Thymus (tissue), 11 donors: ENCODE results near the gene OMP. TPM values are rescaled to one million over a fixed set of nuclear protein-coding genes. Genes with fewer than 3 reads are reported as not detected.

Source experiments
- DNase-seq, 9 donors: peaks; one replicate each; pipeline ENCODE4 v3.0.0-alpha.2; 2013; ENCODE audit warnings: low spot score in 9 of 9, low read depth in 6 of 9, missing footprints in 1 of 9
- H3K27ac ChIP-seq, 2 donors: one replicate each; pipeline ENCODE4 v1.5.1; 2013; ENCODE audit warnings: control low read depth in 1 of 2, low read depth in 1 of 2, low read length in 1 of 2, mild to moderate bottlenecking in 1 of 2, moderate library complexity in 1 of 2
- H3K27me3 ChIP-seq, 2 donors: one replicate each; pipeline ENCODE4 v1.5.1; 2013; ENCODE audit warnings: low read length in 1 of 2; ENCODE audit not compliant: control insufficient read depth in 2 of 2, insufficient read depth in 1 of 2
- H3K36me3 ChIP-seq, 2 donors: one replicate each; pipeline ENCODE4 v1.5.1; 2013; ENCODE audit warnings: low read length in 1 of 2, mild to moderate bottlenecking in 1 of 2, moderate library complexity in 1 of 2; ENCODE audit not compliant: control insufficient read depth in 2 of 2, insufficient read depth in 2 of 2
- H3K4me1 ChIP-seq, 2 donors: one replicate each; pipeline ENCODE4 v1.5.1; 2013; ENCODE audit warnings: low read length in 2 of 2; ENCODE audit not compliant: control insufficient read depth in 2 of 2, insufficient read depth in 2 of 2
- H3K4me3 ChIP-seq, 2 donors: one replicate each; pipeline ENCODE4 v1.5.1; 2013; ENCODE audit warnings: low read length in 2 of 2, control low read depth in 1 of 2, mild to moderate bottlenecking in 1 of 2
- H3K9me3 ChIP-seq, 2 donors: one replicate each; pipeline ENCODE4 v1.5.1; 2013; ENCODE audit warnings: low read length in 1 of 2, mild to moderate bottlenecking in 1 of 2; ENCODE audit not compliant: control insufficient read depth in 2 of 2, insufficient read depth in 1 of 2
- WGBS: extraction: QIAGEN DNeasy Blood & Tissue Kit; methylation state at CpG from one replicate; pipeline ENCODE4 v1.1.7; 2013; 5-methylcytosine and 5-hydroxymethylcytosine counted together
- polyA plus RNA-seq: library from polyadenylated mRNA; stranded (reverse); fragments of 200-250 nt; gene quantifications from one replicate; pipeline ENCODE4 v1.2.3, GENCODE V29; 2013
- total RNA-seq: library from RNA; stranded (reverse); fragments of 120-200 nt; gene quantifications from one replicate; pipeline ENCODE4 v1.2.4, GENCODE V29; 2013
- donor health status: healthy.

OMP gene
- total and polyA plus RNA-seq, 2 donors: not detected

- no peak for DNase-seq
- Histone ChIP-seq H3K27me3 (peaks cover 0 to 2% of the 10 kb centered on the region in 2 donors), H3K27ac (no peak overlapping the region), H3K36me3 (no peaks in the 10 kb centered on the region), H3K4me1 (peaks cover 0 to 13% of the 10 kb centered on the region in 2 donors), H3K9me3 (no peaks in the 10 kb centered on the region), H3K4me3 (no peak overlapping the region)
- 98% methylated on average over 5 of the region's 5 CpGs for whole genome bisulfite sequencing
Measured at GRCh38 chr11:77074205-77074604, 28.4 kb upstream of the OMP start.

- H3K4me1 ChIP-seq: peaks cover 0 to 13% of the 10 kb centered on the region in 2 donors
- 84% methylated on average over 15 of the region's 15 CpGs for WGBS
- DNase-seq: no peak
- no peaks in the 10 kb centered on the region for H3K27me3 ChIP-seq
- H3K36me3 ChIP-seq: no peaks in the 10 kb centered on the region
- no peak overlapping the region for H3K4me3 ChIP-seq
- no peaks in the 10 kb centered on the region for H3K9me3 ChIP-seq
- H3K27ac ChIP-seq: no peak overlapping the region
Measured at GRCh38 chr11:77074626-77075221, 27.9 kb upstream of the OMP start.

GRCh38 chr11:77075425-77075905 lies 27.2 kb upstream of the OMP start:
- no peak overlapping the region for H3K27ac ChIP-seq
- no peak for DNase-seq
- H3K27me3 ChIP-seq: no peaks in the 10 kb centered on the region
- no peaks in the 10 kb centered on the region for H3K9me3 ChIP-seq
- 87% methylated on average over 5 of the region's 5 CpGs for WGBS
- peaks cover 0 to 13% of the 10 kb centered on the region in 2 donors for H3K4me1 ChIP-seq
- H3K36me3 ChIP-seq: no peaks in the 10 kb centered on the region
- no peak overlapping the region for H3K4me3 ChIP-seq

- WGBS: 99% methylated on average over 2 of the region's 2 CpGs
- no peak overlapping the region for H3K4me3 ChIP-seq
- no peak for DNase-seq
- H3K27me3 ChIP-seq: no peaks in the 10 kb centered on the region
- no peaks in the 10 kb centered on the region for H3K36me3 ChIP-seq
- peaks cover 6 to 14% of the 10 kb centered on the region in 2 donors for H3K4me1 ChIP-seq
- H3K9me3 ChIP-seq: no peaks in the 10 kb centered on the region
- no peak overlapping the region for H3K27ac ChIP-seq
Measured at GRCh38 chr11:77079666-77080065, 23.0 kb upstream of the OMP start.

- DNase-seq: no peak
- Histone ChIP-seq H3K27me3 (no peaks in the 10 kb centered on the region), H3K4me3 (no peak overlapping the region), H3K4me1 (peaks cover 6 to 14% of the 10 kb centered on the region in 2 donors), H3K36me3 (no peaks in the 10 kb centered on the region), H3K9me3 (no peaks in the 10 kb centered on the region), H3K27ac (no peak overlapping the region)
- WGBS: 97% methylated on average over 2 of the region's 2 CpGs
Measured at GRCh38 chr11:77080643-77081210, 21.9 kb upstream of the OMP start.

GRCh38 chr11:77081381-77081851 lies 21.2 kb upstream of the OMP start:
- H3K36me3 ChIP-seq: no peaks in the 10 kb centered on the region
- 96% methylated on average over 9 of the region's 9 CpGs for WGBS
- peaks cover 6 to 14% of the 10 kb centered on the region in 2 donors for H3K4me1 ChIP-seq
- no peak for DNase-seq
- H3K27ac ChIP-seq: no peak overlapping the region
- no peaks in the 10 kb centered on the region for H3K9me3 ChIP-seq
- no peaks in the 10 kb centered on the region for H3K27me3 ChIP-seq
- H3K4me3 ChIP-seq: no peak overlapping the region

- Histone ChIP-seq H3K27ac (peak overlapping the region; percentile 55 to 71), H3K36me3 (no peaks in the 10 kb centered on the region), H3K27me3 (no peaks in the 10 kb centered on the region), H3K4me1 (peaks cover 6 to 14% of the 10 kb centered on the region in 2 donors), H3K9me3 (no peaks in the 10 kb centered on the region), H3K4me3 (no peak overlapping the region)
- WGBS: 83% methylated on average over 11 of the region's 11 CpGs
- DNase-seq: no peak
Measured at GRCh38 chr11:77081976-77082836, 20.4 kb upstream of the OMP start.

- DNase-seq: peak in 5 of 9 donors; percentile 44 to 80 (median 47)
- H3K36me3 ChIP-seq: no peaks in the 10 kb centered on the region
- H3K9me3 ChIP-seq: no peaks in the 10 kb centered on the region
- WGBS: 70% methylated on average over 15 of the region's 15 CpGs
- peaks cover 6 to 14% of the 10 kb centered on the region in 2 donors for H3K4me1 ChIP-seq
- peak overlapping the region; percentile 55 to 71 for H3K27ac ChIP-seq
- no peaks in the 10 kb centered on the region for H3K27me3 ChIP-seq
- H3K4me3 ChIP-seq: no peak overlapping the region
Measured at GRCh38 chr11:77082838-77083565, 19.6 kb upstream of the OMP start.
